Measurements from ENCODE around the gene CCDC167.

GRCh38 chr6:37540390-37540789 is 40.7 kb upstream of the CCDC167 start:
- TF ChIP-seq, protein P1, sequence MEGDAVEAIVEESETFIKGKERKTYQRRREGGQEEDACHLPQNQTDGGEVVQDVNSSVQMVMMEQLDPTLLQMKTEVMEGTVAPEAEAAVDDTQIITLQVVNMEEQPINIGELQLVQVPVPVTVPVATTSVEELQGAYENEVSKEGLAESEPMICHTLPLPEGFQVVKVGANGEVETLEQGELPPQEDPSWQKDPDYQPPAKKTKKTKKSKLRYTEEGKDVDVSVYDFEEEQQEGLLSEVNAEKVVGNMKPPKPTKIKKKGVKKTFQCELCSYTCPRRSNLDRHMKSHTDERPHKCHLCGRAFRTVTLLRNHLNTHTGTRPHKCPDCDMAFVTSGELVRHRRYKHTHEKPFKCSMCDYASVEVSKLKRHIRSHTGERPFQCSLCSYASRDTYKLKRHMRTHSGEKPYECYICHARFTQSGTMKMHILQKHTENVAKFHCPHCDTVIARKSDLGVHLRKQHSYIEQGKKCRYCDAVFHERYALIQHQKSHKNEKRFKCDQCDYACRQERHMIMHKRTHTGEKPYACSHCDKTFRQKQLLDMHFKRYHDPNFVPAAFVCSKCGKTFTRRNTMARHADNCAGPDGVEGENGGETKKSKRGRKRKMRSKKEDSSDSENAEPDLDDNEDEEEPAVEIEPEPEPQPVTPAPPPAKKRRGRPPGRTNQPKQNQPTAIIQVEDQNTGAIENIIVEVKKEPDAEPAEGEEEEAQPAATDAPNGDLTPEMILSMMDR (IDR thresholded peaks at IDR 0.05; ENCODE audit: poor library complexity, severe bottlenecking) = no peak
- TF ChIP-seq EZH2 (IDR thresholded peaks at IDR 0.05; ENCODE audit: borderline replicate concordance, insufficient read depth, low read length, poor library complexity, severe bottlenecking) (no peak), TAF1 (IDR thresholded peaks at IDR 0.05; ENCODE audit: low read depth) (no peak), RAD21 (conservative IDR thresholded peaks at IDR 0.05) (no peak), POLR2AphosphoS5 (IDR thresholded peaks at IDR 0.05) (no peak), EP300 (conservative IDR thresholded peaks at IDR 0.05; ENCODE audit: poor library complexity, severe bottlenecking) (no peak)
- TF ChIP-seq, protein P2, sequence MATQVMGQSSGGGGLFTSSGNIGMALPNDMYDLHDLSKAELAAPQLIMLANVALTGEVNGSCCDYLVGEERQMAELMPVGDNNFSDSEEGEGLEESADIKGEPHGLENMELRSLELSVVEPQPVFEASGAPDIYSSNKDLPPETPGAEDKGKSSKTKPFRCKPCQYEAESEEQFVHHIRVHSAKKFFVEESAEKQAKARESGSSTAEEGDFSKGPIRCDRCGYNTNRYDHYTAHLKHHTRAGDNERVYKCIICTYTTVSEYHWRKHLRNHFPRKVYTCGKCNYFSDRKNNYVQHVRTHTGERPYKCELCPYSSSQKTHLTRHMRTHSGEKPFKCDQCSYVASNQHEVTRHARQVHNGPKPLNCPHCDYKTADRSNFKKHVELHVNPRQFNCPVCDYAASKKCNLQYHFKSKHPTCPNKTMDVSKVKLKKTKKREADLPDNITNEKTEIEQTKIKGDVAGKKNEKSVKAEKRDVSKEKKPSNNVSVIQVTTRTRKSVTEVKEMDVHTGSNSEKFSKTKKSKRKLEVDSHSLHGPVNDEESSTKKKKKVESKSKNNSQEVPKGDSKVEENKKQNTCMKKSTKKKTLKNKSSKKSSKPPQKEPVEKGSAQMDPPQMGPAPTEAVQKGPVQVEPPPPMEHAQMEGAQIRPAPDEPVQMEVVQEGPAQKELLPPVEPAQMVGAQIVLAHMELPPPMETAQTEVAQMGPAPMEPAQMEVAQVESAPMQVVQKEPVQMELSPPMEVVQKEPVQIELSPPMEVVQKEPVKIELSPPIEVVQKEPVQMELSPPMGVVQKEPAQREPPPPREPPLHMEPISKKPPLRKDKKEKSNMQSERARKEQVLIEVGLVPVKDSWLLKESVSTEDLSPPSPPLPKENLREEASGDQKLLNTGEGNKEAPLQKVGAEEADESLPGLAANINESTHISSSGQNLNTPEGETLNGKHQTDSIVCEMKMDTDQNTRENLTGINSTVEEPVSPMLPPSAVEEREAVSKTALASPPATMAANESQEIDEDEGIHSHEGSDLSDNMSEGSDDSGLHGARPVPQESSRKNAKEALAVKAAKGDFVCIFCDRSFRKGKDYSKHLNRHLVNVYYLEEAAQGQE (IDR thresholded peaks at IDR 0.05; ENCODE audit: borderline replicate concordance) = no peak

Data from neural cell (in vitro differentiated cells).